ENCODE results near the gene ZMIZ1.

Gene ZMIZ1

DNA sequence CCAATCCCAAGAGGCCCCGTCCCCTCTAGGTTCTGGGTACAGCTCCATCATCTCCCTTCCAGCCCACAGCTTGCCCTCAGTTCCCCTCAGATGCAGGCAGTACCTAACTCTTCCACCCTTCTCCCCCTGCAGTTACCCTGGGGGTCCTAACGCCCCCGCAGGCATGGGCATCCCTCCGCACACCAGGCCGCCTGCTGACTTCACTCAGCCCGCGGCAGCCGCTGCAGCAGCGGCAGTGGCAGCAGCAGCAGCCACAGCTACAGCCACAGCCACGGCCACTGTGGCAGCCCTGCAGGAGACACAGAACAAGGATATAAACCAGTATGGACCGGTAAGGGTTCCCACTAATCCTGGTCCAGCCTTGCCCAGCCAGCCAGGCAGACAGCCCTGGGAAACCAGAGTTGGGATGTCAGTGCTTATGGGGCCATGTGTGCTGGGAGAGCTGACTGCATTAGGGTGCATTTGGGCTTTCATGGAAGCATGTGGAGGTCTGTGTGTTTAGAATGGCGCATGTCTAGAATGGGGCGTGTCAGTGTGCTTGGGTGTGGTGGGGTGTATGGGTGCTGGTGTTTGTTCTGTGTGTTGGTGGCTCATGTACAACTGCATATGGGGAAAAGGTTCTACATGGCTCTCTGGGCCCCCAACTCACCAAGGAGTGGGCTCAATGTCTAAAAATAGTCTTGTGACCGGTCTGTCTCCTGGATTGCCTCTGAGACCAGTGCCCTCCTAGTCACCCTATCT lies 223.4 kb downstream of the ZMIZ1 start:
- ATAC-seq (no peak), DNase-seq (no peak)

DNA sequence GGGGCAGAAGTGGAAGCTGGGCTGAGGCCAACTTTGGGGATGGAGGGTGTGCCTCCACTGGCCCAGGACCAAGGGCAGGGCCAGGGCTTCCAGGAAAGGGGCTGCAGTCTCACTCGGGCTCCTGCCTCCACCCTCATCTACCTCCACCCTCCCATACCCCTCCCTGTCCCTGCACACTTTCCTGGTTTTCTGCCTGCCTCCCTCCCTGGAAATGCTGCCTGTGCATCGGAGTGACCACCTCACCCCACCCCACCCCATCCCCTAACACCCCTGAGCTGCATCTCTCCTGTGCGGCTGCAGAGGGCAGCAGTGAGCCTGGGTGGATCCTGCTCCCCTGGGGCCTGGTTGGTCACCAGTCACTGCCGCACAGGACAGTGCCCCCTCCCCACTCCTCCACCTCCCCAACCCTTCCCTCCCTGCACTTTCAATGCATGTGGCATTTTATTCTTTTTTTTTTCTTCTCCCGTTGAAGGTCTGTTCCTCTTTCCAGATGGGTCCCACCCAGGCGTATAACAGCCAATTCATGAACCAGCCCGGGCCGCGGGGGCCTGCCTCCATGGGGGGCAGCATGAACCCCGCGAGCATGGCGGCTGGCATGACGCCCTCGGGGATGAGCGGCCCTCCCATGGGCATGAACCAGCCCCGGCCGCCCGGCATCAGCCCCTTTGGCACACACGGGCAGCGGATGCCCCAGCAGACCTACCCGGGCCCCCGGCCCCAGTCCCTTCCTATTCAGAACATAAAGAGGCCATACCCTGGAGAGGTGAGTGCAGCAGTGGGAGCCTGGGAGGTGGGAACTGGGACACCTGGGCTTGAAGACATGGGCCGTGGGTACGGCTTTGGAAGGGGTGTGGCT lies 224.4 kb downstream of the ZMIZ1 start:
- peak; percentile 52 for ATAC-seq
- peak; percentile 59 for DNase-seq

DNA sequence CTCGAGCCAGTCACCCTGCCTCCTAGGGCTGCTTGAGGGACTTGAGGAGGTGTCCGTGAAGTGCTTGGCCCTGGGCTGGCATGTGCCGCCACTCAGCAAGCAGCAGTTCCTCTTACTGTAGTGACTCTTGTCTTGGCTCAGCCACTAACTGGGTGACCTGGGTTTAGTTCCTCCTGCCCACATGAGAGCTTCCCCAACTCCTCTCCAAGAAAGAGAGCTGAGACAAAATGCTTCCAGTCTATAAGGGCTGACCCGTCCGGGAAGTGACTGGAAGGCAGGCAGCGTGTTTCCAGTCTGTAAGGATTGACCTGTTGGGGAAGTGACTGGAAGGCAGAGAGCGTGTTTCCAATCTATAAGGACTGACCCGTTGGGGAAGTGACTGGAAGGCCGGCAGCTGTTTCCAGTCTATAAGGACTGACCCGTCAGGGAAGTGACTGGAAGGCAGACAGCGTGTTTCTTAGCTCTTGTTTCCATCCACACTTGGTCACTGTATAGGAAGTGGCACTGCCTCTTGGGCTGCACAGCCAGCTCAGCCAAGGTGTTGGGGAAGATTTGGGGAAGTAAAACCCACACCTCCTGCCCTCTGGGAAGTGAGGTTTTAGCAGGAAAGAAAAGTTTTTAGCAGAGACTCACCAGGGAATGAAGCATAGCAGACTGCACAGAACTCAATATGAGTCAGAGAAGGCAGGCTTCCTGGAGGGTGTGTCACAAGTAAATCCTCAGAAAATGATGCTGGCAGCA lies 225.2 kb downstream of the ZMIZ1 start:
- no peak for ATAC-seq
- DNase-seq = no peak

DNA sequence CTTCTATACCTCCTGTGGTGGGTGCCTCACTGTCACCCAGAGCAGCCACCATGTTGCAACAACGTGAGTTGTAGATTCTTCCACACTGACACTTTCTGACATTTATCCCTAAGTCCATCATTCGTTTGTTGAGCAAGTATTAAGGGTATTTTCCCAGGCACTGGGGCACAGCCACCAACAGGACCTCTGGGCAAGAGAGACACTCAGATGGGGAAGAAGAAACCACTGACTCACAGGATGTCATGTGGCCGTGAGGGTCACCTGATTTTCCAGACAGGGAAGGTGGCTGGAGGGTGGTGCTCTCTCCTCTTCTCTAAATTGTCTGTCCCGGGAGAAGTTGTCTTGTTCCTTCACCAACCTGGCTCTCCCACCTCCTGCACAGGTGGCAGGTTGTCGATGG lies 226.8 kb downstream of the ZMIZ1 start:
- no peak for DNase-seq
- ATAC-seq = no peak

DNA sequence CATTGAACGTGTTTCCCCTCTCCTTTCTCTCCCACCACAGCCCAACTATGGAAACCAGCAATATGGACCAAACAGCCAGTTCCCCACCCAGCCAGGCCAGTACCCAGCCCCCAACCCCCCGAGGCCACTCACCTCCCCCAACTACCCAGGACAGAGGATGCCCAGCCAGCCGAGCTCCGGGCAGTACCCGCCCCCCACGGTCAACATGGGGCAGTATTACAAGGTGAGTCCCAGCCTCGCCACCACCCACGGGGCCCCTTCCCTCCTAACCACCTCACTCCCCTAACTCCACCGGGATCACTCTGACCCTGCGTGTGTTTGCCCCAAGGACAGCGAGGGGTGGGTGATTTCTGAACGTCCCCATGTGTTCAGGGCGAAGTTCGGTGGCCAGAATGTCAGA lies 227.7 kb downstream of the ZMIZ1 start:
- DNase-seq = no peak
- no peak for ATAC-seq

DNA sequence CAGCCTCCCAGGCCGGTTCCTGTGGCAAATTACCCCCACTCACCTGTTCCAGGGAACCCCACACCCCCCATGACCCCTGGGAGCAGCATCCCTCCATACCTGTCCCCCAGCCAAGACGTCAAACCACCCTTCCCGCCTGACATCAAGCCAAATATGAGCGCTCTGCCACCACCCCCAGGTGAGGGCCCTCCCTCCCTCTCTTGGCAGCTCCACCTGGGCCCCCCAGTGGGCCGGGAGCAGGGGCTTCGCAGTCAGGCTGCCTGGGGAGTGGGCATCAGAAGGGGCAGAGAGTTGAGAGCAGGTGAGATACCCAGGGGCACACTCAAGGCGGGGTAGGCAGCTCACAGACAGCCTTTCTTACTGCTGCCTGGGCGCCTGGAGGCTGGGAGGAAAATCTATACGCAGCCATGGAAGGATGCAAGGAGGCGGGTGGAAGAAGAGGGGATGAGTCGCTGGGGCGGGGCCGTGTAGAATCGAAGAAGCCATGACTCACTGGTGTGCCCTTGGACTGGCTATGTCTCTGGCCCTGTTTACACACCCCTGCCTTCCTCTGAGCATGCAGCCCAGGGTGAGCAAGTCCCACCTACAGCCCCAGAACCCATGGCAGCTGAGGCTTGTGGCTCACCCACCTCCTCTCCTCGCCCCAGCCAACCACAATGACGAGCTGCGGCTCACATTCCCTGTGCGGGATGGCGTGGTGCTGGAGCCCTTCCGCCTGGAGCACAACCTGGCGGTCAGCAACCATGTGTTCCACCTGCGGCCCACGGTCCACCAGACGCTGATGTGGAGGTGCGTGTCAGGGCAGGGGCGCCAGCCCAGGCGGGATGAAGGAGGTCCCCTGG lies 229.9 kb downstream of the ZMIZ1 start:
- ATAC-seq = peak; percentile 93
- peak; percentile 71 for DNase-seq

DNA sequence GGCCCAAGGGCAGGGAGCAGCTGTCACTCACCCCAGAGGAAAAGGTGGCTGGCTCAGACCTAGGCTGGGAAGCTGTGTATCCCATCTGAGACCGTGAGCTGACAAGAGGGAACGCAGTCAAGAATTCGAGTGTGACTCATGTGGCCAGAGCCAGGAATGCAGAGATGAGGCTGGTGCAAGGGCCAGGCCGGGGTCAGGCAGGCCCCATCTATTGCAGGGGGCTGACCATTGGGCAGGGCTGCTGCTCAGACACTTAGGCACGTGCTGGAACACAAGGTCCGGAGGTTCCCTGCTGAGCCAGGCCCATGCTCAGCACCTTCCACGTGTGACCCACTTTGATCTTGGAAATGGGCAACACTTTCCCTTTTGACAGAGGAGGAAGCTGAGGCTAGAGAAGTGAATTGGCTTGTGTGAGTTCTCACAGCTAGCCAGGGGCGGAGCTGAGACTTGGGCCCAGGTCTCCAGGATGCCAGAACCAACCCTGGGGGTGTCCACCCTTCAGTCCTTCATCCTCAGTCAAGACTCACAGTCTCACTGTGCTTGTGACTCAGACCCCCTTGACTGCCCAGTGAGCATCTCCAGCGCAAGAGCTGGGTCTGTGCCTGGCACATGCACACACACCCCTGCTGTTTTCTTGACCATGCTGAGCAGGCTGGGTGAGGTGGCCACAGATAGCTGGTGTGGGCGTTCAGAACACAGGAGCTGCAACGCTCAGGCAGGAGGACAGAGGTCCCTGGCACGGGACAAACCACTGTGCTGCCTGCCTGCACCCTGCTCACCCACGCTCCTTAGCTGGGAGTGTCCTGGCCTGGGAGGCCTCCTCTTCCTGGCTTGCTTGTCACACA lies 230.9 kb downstream of the ZMIZ1 start:
- no peak for ATAC-seq
- DNase-seq = no peak

DNA sequence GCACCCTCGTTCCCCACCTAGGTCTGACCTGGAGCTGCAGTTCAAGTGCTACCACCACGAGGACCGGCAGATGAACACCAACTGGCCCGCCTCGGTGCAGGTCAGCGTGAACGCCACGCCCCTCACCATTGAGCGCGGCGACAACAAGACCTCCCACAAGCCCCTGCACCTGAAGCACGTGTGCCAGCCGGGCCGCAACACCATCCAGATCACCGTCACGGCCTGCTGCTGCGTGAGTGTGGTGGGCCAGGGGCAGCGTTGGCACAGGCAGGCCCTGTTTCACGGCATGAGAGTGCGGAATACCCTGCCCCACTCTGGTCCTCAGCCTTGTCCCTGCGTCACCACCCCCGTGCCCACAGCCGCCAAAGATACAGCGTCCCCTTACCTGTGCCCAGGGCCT lies 231.9 kb downstream of the ZMIZ1 start:
- ATAC-seq (no peak), DNase-seq (no peak)

DNA sequence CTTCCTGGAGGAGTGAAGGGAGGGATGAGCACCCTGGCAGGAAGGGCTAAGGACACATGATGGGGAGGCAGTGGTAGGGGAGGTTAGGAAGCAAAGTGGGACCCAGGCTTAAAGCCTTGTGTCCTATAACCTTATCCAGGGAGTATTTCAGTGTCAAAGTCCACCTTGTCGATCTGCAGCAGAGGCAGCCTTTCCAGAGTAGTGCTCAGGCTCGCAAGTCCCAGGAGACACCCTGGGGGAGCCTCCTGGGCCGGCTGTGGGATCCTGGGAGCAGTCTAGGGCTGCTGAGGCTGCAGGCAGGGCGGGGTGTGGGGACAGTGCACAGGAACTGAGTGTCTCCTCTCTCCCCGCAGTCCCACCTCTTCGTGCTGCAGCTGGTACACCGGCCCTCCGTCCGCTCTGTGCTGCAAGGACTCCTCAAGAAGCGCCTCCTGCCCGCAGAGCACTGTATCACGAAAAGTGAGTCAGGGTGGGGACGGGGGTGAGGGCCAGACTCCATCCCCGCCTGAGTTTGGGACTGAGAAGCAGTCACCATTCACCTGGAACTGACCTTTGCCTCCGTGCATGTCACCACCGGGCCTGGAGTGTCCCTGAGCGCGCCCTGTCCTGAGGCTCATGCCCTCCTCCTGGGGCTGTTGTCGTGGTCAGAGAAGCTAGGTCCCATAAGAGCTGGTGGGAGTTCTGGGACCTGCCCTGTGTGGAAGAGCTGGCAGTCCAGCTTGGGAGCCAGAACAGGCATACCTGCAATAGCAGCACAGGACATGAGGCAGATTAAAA lies 233.2 kb downstream of the ZMIZ1 start:
- DNase-seq = no peak
- no peak for ATAC-seq

DNA sequence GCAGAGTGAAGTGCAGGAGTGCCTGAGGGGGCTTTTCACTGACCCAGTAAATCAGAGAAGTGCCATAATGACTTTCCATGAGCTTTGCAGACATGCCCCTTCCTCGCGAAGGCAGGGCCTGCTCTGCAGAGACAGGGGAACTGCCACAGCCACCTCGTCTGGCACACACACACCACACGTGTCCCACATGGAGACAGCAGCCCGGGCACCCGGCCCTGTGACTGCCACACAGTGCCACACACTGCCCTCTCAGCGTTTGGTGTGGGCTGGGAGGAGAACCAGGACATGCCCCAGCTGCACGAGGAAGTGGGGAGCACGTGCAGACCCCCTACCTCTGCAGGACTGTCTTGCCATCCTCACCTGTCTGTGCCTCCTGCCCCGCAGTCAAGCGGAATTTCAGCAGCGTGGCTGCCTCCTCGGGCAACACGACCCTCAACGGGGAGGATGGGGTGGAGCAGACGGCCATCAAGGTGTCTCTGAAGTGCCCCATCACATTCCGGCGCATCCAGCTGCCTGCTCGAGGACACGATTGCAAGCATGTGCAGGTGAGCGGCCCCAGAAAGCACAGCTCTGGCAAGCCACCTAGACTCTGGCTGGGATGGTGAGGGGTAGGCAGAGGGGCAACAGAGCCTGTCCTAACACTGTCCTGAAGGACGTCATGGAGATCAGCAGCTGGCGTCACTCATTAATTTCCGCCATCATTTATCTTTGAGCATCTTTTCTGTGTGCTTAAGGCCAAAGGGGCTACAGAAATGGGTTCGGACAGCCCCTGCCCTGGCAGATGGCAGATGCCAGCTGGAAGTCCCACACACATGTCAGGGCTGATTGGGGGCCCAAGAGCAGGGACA lies 235.1 kb downstream of the ZMIZ1 start:
- DNase-seq (no peak), ATAC-seq (no peak)

DNA sequence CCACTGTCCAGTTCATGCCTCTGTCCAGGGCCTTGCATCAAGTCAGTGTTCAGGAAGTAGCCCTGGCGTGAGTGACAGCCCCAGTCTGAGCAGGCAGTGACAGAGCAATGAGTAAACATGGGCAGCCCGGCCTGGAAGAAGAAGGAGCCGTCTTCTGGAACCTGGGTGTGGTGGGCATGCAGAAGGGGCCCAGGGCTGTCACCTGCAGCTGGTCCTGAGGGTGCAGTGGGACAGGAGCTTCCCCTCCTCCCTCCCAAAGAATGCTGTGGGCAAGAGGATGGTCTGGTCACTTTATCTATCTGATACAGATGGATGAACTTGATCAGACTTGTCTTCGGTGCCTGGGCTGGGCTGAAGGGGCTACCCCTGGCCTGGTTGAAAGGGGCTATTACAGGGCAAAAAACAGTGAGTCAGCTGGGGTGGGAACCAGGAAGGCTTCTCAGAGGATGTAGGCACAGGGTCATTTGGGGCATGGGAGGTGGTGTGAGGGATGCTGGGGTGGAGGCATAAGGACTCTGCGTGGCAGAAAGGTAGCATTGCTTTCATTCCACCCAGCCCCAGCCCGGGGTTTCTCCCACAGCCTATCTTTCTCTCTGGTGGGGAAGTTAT lies 235.8 kb downstream of the ZMIZ1 start:
- ATAC-seq (no peak), DNase-seq (no peak)

DNA sequence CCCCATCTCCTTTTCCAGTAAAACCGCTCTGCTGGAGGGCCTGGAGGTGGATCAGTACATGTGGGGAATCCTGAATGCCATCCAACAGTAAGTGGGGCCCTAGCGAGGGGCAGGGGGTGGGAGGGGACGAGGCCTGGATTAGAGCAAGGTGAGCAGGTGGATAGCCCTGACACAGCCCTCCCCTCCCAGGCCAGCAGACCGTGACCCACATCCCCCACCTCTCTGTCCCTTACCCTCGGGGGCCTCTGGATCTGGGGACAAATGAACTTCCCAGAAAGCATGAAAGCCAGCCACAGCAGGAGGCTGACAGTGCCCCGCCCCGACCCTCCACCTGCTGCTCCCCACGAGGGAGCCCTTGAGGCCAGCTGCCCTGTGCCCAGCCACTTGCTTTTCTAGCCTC lies 236.7 kb downstream of the ZMIZ1 start:
- ATAC-seq = no peak
- DNase-seq = no peak

DNA sequence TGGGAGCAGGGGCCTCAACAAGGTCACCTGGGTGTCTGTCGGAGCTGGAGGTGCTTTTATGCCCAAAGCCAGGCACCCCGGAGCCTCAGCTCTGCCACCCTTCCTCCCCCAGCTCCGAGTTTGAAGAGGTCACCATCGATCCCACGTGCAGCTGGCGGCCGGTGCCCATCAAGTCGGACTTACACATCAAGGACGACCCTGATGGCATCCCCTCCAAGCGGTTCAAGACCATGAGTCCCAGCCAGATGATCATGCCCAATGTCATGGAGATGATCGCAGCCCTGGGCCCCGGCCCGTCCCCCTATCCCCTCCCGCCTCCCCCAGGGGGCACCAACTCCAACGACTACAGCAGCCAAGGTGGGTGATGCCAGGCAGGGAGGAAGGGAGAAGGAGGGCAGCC lies 237.2 kb downstream of the ZMIZ1 start:
- ATAC-seq (no peak), DNase-seq (no peak)

DNA sequence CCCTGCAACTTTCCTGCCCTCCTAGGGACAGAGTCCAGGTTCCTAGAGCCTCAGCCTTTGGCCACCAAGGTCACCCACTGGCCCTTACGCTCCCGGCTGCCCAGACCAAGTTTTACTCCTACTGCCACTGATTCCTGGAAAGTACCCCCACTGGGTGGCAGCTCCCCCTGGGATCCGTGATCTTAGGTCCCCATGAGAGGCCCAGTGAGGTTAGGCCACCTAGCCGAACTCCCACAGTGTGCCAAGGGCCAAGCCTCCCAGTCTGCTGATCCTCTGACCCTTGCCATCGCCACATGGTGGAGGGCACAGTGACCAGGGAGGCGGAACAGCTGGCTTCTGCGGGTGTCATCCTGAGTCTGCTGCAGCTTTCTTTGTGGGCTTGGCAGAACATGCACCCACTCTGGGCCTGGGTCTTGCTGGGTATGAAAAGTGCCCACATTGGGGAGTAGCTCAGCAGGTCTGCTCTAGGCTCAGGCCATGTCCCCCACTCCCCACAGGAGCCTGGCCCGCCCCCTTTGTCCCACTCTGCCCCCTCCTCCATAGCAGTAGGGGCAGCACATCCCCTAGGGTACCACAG lies 238.0 kb downstream of the ZMIZ1 start:
- DNase-seq (no peak), ATAC-seq (no peak)

DNA sequence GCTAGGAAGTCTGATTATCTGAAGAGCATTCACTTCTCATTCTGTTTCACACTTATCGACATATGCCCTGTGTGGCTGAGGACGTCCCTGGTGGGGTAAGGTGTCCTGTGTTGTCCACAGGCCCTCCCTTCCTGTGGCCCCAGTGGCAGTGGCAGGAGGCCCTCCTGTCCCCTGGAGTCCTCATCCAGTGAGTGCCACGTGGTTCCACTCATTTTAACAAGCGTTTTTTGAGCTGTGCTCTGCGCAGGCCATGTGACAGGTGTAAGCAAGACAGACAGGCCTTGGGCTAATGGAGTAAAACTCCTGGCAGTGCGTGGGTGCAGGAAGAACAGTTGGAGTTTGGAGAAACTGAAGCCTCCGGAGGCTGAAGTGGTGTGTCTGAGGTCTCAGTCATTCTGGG lies 239.2 kb downstream of the ZMIZ1 start:
- DNase-seq = no peak
- ATAC-seq = no peak

DNA sequence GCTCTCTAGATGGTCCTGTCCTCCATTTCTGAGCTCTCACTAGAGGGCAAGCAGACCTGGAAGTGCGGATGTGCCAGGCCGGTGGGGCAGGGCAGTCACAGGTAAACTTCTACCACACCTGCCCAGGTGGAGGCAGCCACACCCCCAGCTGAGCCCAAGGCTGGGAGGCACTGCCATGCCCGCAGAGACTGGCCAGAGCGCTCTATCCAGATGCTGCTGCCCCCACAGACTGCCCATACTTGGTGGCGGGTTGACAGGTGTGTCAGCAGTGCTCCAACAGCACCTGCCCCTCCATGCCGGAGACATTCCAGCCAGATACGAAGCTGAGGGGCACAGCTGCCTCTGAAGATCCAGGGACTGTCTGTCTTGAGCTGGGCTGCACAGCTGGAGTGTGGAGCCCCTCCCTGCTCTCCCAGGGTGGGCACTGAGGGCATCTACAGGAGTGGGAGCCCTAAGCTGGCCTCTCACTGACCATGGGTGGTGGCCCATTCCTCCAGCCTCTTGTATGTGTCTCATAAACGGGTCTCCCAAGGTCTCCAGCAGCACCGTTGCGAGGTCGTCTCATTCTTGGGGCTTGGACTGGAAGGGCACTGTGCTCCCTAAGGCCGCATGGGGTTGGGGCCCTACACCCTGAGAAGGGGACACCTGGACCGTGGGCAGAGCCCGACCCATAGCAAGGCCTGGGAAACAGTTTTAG lies 240.4 kb downstream of the ZMIZ1 start:
- no peak for ATAC-seq
- DNase-seq = no peak

DNA sequence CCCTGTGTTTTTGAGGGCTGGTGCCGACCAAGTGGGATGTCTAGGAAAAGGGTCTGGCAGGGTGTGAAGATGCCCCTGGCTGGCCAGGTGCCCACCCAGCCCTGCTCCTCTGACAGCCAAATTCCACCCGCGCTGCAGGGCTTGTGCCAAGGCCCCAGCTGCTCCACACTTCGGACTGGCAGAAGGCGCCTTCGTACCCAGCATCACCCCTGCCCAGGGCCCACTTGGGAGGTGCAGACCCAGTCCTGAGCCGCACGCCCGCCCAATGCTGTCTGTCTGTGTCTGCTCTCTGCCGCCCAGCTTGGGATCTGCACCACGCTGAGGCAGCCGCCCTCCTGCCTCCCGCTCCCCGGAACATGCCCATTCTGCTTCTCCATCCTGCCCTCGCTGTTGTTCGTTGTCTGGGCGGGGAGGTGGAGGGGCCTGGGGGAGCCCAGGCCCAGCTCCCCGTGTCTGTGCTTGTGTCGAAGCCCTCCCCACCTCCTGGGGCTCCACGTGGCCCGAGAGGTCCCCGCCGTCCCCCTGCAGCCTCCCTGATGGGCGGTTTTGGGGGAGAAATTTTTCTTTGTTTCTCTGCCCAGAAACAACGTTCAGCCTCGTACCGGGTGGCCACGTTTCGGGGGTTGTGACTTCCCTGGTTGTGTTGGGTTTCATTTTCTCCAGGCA lies 241.6 kb downstream of the ZMIZ1 start:
- ATAC-seq = no peak
- no peak for DNase-seq
